Osteoblast (primary cell): Measurements from ENCODE around the gene INSIG1. TPM values are rescaled to one million over a fixed set of nuclear protein-coding genes. Genes with fewer than 3 reads are reported as not detected.
A peak's percentile ranks its signal among the peaks of the same experiment; 100 is the strongest.

ENCODE experiments used
- DNase-seq: peaks from one replicate; pipeline ENCODE4 v3.0.0; 2011; ENCODE audit warnings: low spot score, mixed read lengths; ENCODE audit not compliant: insufficient read length; ENCODE audit errors: missing footprints
- H2AFZ ChIP-seq: 2 replicates; pipeline ENCODE4 v1.6.0; 2011; ENCODE audit warnings: mild to moderate bottlenecking, low read length
- H3K27ac ChIP-seq: 2 replicates; pipeline ENCODE4 v1.5.1; 2011; ENCODE audit warnings: mild to moderate bottlenecking, low read depth, low read length, moderate library complexity
- H3K27me3 ChIP-seq: 2 replicates; pipeline ENCODE4 v1.6.0; 2012; ENCODE audit warnings: mild to moderate bottlenecking, control low read depth, inconsistent platforms, low read length, moderate library complexity; ENCODE audit not compliant: insufficient read depth
- H3K36me3 ChIP-seq: 2 replicates; pipeline ENCODE4 v1.5.1; 2011; ENCODE audit warnings: mild to moderate bottlenecking, low read length, control low read depth, moderate library complexity; ENCODE audit not compliant: insufficient read depth
- H3K4me1 ChIP-seq: 2 replicates; pipeline ENCODE4 v1.5.1; 2011; ENCODE audit warnings: mild to moderate bottlenecking, low read length, control low read depth, moderate library complexity; ENCODE audit not compliant: insufficient read depth
- H3K4me2 ChIP-seq: 2 replicates; pipeline ENCODE4 v1.6.0; 2011; ENCODE audit warnings: mild to moderate bottlenecking, low read length; ENCODE audit not compliant: insufficient read depth
- H3K4me3 ChIP-seq: fragments of 200-600 bp; sonication (generic); 3 replicates; pipeline ENCODE4 v1.5.1; 2012; ENCODE audit warnings: mild to moderate bottlenecking, low read length, inconsistent platforms; ENCODE audit not compliant: insufficient read depth
- H3K79me2 ChIP-seq: 2 replicates; pipeline ENCODE4 v1.6.0; 2012; ENCODE audit warnings: mild to moderate bottlenecking, low read length, control low read depth, inconsistent platforms; ENCODE audit not compliant: insufficient read depth
- H3K9me3 ChIP-seq: 2 replicates; pipeline ENCODE4 v1.5.1; 2011; ENCODE audit warnings: low read depth, low read length, control low read depth
- H4K20me1 ChIP-seq: 2 replicates; pipeline ENCODE4 v1.6.0; 2012; ENCODE audit warnings: mild to moderate bottlenecking, low read length, control low read depth; ENCODE audit not compliant: insufficient read depth
- CTCF ChIP-seq: IDR thresholded peaks from 2 replicates; pipeline ENCODE4 v1.5.1; 2011; ENCODE audit warnings: mild to moderate bottlenecking, low read depth, low read length, moderate library complexity; ENCODE audit errors: extremely low read depth
- total RNA-seq: library from RNA; depleted of rRNA; stranded (reverse); fragments of >200 nt; gene quantifications from 2 replicates; pipeline ENCODE4 v1.2.3, GENCODE V29; 2012

Gene INSIG1
- total RNA-seq, 1 donor = 835 TPM

GRCh38 chr7:155352076-155352752 is 54.5 kb downstream of the INSIG1 start:
- TF ChIP-seq CTCF = no peak
- Histone ChIP-seq H3K9me3 (no peaks in the 10 kb centered on the region), H3K4me3 (no peak overlapping the region), H3K4me2 (no peak overlapping the region), H4K20me1 (no peaks in the 10 kb centered on the region), H3K27me3 (no peaks in the 10 kb centered on the region), H3K79me2 (no peaks in the 10 kb centered on the region), H2AFZ (no peak overlapping the region), H3K36me3 (no peaks in the 10 kb centered on the region), H3K4me1 (peaks cover 2% of the 10 kb centered on the region), H3K27ac (no peak overlapping the region)
- peak; percentile 71 for DNase-seq

- Histone ChIP-seq H3K4me3 (no peak overlapping the region), H3K79me2 (no peaks in the 10 kb centered on the region), H3K4me1 (peaks cover 4% of the 10 kb centered on the region), H3K36me3 (no peaks in the 10 kb centered on the region), H4K20me1 (no peaks in the 10 kb centered on the region), H2AFZ (no peak overlapping the region), H3K27me3 (no peaks in the 10 kb centered on the region), H3K4me2 (no peak overlapping the region), H3K27ac (no peak overlapping the region), H3K9me3 (no peaks in the 10 kb centered on the region)
- DNase-seq = peak; percentile 23
- no peak for TF ChIP-seq CTCF
Observed at GRCh38 chr7:155352753-155353115, 55.1 kb downstream of the INSIG1 start.

GRCh38 chr7:155353256-155353897 is 55.7 kb downstream of the INSIG1 start:
- DNase-seq = peak; percentile 62
- TF ChIP-seq CTCF = no peak
- peaks cover 4% of the 10 kb centered on the region for H3K4me1 ChIP-seq
- H2AFZ ChIP-seq = no peak overlapping the region
- H4K20me1 ChIP-seq = no peaks in the 10 kb centered on the region
- no peaks in the 10 kb centered on the region for H3K9me3 ChIP-seq
- H3K4me3 ChIP-seq = no peak overlapping the region
- H3K79me2 ChIP-seq = no peaks in the 10 kb centered on the region
- H3K27me3 ChIP-seq = no peaks in the 10 kb centered on the region
- no peak overlapping the region for H3K27ac ChIP-seq
- H3K36me3 ChIP-seq = no peaks in the 10 kb centered on the region
- H3K4me2 ChIP-seq = no peak overlapping the region

- Histone ChIP-seq H2AFZ (no peak overlapping the region), H3K4me3 (no peak overlapping the region), H3K27ac (no peak overlapping the region), H3K27me3 (no peaks in the 10 kb centered on the region), H3K4me1 (peaks cover 4% of the 10 kb centered on the region), H4K20me1 (no peaks in the 10 kb centered on the region), H3K36me3 (no peaks in the 10 kb centered on the region), H3K79me2 (no peaks in the 10 kb centered on the region), H3K4me2 (no peak overlapping the region), H3K9me3 (no peaks in the 10 kb centered on the region)
- TF ChIP-seq CTCF = no peak
- peak; percentile 66 for DNase-seq
Observed at GRCh38 chr7:155354371-155355048, 56.8 kb downstream of the INSIG1 start.
